ENCODE results near the gene FMO3.

DNA sequence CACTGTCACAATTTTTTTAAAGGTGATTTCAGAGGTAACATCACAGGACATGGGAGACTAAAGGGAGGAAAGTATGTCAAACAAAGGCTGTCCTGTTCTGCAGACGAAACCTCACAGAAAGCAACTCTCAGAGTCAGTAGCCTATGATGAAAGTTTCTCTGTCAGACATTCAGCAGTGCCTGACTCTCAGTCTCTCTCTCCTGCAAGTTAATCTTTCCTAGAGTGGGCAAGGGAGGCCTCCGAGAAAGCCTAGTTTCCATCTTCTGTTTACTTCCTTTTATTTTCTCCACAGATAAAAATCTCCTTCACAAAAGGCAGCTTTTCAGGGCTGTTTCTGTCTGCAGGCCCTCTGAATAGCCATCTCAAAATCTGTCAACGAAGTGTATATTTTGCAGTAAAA is 69.5 kb downstream of the FMO3 start:
- TF ChIP-seq SIN3A (IDR thresholded peaks at IDR 0.05; ENCODE audit: borderline replicate concordance, insufficient read depth, low read length) (no peak), POLR2AphosphoS5 (IDR thresholded peaks at IDR 0.05; ENCODE audit: low read depth, low read length) (no peak)
- TF ChIP-seq, protein P1, sequence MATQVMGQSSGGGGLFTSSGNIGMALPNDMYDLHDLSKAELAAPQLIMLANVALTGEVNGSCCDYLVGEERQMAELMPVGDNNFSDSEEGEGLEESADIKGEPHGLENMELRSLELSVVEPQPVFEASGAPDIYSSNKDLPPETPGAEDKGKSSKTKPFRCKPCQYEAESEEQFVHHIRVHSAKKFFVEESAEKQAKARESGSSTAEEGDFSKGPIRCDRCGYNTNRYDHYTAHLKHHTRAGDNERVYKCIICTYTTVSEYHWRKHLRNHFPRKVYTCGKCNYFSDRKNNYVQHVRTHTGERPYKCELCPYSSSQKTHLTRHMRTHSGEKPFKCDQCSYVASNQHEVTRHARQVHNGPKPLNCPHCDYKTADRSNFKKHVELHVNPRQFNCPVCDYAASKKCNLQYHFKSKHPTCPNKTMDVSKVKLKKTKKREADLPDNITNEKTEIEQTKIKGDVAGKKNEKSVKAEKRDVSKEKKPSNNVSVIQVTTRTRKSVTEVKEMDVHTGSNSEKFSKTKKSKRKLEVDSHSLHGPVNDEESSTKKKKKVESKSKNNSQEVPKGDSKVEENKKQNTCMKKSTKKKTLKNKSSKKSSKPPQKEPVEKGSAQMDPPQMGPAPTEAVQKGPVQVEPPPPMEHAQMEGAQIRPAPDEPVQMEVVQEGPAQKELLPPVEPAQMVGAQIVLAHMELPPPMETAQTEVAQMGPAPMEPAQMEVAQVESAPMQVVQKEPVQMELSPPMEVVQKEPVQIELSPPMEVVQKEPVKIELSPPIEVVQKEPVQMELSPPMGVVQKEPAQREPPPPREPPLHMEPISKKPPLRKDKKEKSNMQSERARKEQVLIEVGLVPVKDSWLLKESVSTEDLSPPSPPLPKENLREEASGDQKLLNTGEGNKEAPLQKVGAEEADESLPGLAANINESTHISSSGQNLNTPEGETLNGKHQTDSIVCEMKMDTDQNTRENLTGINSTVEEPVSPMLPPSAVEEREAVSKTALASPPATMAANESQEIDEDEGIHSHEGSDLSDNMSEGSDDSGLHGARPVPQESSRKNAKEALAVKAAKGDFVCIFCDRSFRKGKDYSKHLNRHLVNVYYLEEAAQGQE (IDR thresholded peaks at IDR 0.05; ENCODE audit: insufficient read depth in 1 of 2, low read depth in 2 of 2, low read length in 2 of 2): no peak
